HG03135 (cell line): ENCODE results near the gene TPSG1.
"Not testable (repeated sequence)": the region's sequence is repeated elsewhere in the genome, so short reads cannot be mapped to it uniquely, and the experiment has no call there.

Experiments
- ATAC-seq: cut with Tn5 transposase; IDR thresholded peaks from one replicate; pipeline ENCODE4 v1.9.1; 2021; ENCODE audit warnings: mild to moderate bottlenecking, moderate library complexity; ENCODE audit not compliant: unreplicated experiment

The TPSG1 gene

DNA sequence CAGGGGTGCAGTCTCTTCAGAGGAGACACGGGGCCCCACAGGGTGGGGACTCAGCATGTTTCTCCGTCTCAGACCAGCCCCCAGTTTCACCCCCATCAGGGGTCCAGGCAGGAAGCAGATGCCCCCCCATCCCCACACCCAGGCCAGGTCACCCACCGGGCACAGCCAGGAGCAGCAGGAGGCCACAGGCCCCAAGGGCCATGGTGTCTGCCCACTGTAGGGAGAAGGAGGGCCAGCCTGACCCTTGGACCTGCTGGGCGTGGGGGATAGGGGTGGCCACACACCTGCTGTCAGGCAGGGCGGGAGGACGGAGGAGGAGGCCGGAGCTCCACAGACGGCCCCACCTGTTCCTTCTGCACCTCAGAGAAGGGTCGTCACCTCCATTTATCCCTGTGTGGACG is at the start of gene TPSG1:
Gene TPSG1, minus strand, starts transcription at position 218 of the 401 bp plus-strand sequence. Its CDS starts 16 bp downstream, at position 202.
- no peak for ATAC-seq

GRCh38 chr16:1274767-1275166 is 49.7 kb upstream of the TPSG1 start:
- ATAC-seq = no peak

DNA sequence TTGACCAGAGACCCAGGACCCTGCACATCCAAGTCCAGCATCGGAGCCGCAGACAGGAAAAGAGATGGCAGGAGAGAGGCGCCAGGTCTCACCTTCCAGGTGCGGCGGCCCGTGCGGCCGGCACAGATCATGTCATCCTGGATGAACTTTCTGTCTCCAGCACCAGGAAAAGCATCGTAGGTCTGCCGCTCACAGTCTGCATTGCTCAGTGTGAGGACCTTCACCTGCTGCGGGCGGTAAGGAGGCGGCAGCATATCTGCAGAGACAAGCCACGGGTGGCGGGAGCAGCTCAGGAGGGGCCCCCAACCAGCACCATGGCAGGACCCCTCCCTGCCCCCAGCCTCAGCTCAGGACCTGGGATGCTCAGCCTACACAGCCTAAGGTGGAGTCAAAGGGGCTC is 48.7 kb upstream of the TPSG1 start:
- ATAC-seq = no peak

DNA sequence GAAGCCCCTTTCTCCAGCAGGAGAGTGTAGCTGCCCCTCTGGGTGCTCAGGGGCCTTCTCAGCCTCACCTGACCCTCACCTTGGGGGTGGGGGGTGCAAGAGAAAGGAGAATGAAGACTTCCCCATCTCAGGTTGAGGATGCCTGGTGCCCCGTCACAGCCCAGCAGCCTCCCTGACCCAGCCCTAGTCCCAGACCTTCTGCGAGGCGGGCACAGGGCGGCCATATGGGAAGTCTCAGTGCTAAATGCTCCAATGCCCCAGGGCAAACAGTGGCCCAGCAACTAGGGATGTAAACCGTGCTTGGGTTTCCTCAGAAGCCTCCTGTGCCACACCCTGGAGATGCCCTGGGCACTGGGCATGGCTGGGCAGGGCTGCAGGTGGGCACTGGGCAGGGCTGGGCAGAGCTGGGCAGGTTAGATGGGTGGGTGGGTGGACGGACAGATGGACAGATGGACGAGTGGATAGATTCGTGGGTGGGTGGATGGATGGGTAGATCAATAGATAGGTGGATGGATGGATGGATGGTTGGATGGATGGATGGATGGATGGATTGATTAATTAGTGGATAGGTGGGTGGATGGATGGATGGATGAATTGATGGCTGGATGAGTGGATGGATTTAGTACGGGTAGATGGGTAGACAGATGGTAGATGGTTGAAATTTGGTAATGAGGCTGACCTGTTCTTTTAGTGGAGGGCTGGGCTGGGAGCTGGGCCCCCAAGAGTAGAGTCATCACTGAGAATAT is 47.6 kb upstream of the TPSG1 start:
- ATAC-seq = no peak

DNA sequence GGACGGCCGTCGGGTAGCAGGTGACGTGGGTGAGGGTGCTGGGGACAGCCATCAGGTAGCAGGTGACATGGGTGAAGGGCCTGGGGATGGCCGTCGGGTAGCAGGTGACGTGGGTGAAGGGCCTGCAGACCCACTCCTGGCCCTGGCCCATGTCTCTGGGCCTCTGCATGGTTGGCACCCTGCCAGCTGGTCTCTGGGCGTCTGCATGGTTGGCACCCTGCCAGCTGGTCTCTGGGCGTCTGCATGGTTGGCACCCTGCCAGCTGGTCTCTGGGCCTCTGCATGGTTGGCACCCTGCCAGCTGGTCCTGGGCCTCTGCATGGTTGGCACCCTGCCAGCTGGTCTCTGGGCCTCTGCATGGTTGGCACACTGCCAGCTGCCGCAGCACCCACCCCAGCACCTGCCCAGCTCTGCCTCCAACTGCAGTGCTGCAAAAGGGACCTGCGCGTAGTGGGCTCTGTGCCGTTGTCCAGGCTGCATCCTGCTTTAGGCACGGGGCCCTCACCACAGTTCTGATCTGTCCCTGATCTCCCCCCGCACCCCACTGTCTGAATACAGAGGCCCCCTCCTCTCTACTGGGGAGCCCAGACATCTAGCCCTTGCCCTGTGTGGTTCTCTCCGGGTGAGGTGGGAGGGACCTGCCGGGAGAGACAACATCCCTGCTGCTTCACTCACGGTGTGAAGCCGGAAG is 46.8 kb upstream of the TPSG1 start:
- ATAC-seq = not testable (repeated sequence)

GRCh38 chr16:1271380-1271723 is 46.3 kb upstream of the TPSG1 start:
- ATAC-seq = no peak

DNA sequence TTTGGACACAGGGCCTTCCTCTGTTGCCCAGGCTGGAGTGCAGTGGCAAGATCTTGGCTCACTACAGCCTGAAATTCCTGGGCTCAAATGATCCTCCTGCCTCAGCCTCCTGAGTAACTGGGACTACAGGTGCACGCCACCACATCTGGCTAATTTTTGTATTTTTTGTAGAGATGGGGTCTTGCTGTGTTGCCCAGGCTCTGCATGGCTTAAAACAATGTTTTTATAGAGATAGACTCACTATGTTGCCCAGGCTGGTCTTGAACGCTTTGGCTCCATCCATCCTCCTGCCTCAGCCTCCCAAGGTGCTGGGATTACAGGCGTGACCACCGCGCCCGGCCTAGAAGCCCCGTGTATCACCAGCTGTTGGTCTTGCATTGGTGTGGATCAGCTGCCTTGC is 44.4 kb upstream of the TPSG1 start:
- not testable (repeated sequence) for ATAC-seq

GRCh38 chr16:1265826-1266225 is 40.8 kb upstream of the TPSG1 start:
- no peak for ATAC-seq

DNA sequence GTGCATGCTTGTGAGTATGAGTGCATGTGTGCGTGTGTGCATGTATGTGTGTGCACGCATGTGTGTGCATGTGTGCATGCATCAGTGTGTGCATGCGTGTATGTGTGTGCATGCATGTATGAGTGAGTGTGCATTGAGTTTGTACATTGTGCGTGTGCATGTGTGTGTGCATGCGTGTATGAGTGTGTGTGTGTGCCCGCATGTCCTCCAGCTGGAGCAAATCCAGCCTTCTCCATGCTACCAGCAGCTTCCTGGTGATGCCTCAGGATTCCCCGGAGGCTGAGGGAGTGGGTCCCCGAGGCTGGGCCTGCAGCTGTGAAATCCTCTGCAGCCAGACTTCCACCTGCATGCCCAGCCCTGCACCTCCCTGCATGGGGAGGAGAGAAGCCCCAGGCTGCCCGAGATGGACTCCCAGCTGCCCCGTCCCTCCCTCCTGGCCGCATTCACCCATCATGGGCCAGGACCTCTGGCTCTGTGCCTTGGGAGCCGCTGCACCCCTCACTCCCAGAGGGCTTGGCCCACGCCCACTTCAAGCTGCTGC is 40.1 kb upstream of the TPSG1 start:
- no peak for ATAC-seq

DNA sequence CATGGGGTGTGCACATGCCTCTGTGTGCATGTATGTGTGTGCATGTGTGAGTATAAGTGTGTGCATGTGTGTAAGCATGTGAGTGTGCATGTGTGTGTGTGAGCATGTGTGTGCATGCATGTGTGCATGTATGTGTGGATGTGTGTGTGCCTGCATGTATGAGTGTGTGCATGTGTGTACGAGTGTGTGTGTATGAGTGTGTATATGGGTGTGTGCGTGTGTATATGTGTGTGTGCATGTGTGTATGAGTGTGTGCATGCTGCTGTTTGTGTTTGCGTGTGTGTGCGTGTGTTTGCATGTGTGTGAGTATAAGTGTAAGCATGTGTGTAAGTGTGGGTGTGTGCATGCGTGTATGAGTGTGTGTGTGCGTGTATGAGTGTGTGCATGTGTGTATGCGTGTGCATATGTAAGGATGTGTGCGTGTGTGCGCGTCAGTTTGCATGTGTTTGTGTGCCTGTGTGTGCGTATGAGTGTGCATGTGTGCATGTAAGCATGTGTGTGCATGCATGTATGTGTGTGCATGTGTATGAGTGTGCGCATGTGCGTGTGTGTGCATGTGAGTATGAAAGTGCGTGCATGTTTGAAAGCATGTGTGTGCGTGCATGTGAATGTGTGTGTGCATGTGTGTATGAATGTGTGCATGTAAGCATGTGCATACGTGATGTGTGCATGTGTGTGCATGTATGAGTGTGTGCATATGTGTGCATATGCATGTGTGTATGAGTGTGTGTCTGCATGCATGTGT is 39.4 kb upstream of the TPSG1 start:
- no peak for ATAC-seq

GRCh38 chr16:1263591-1264344 is 38.7 kb upstream of the TPSG1 start:
- ATAC-seq = no peak

DNA sequence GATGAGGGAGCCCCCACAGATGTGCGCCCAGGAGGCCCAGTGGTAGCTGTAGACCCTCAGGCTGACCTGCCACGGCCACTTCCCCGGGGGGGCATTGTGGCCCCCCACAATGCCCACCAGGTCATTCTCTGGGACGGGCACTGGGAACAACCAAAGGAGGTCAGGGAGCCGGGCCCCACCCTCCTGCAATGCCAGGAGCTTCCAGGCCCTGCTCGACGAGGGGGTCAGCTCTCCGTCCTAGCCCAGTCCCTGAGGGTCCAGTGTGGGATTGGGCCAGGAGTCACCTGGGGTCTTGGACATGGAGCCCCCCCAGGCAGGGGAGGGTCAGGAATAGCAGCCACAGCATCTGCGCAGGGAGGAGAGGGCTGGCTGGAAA is 37.8 kb upstream of the TPSG1 start:
- no peak for ATAC-seq

DNA sequence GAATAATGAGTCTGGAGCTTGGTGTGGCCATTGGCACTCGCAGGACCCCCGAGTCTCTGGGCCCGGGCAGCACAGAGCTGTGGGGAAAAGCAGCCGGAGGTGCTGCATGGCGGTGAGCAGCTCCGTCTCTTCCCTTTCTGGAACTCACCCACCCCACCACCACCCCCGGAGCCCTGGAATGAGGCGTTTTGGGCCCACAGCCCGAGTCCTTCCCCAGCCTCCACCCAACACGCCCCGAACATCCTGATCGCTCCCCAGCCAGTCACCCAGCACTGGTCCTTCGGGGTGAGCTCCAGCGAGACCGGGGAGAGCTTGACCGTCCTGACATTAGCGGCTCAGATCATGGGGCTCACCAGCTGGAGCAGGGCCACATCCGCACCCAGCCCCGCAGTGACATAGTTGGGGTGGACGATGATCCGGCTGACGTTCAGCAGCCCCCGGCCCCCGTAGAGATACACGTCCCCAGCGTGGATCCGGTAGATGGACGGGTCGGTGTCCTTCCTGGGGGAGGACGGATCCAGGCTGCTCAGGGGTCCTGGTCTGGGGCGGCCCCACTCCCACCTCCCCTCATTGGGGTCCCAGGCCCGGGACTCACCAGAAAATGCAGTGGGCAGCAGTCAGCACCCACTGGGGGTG is 37.3 kb upstream of the TPSG1 start:
- no peak for ATAC-seq

DNA sequence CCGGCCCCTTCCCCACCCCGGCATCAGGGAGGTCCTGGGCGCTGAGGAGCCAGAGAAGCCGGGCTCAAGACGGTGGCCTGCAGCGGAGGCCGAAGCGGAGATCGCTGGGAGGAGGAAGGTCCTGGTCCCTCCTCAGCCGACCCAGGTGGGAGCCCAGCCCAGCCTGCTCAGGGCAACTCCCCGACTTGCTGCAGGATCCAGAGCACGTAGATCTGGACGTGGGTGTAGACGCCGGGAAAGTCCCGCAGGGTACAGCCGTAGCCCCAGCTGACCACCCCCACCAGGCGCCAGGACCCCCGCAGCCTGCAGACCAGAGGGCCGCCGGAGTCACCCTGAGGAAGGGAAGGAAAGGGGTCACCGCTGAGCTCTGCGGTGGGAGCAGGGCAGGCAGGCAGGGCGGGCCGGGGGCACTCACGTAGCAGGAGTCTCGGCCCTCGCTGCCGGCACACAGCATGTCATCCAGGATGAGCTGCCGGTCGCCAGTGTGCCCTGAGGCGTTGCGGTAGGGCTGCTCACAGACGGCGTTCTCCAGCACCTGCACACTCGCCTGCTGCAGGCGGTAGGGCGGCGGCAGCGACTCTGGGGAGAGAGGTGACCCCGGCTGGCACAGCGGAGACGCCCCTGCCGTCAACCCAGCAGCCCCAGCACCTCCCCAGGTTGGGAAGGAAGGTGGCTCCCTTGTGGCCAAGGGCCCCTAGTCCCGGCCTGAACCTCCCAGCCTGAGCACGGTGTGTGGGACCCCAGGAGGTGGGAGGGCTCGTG is 36.2 kb upstream of the TPSG1 start:
- no peak for ATAC-seq

- no peak for ATAC-seq
These were observed 35.1 kb upstream of the TPSG1 start for GRCh38 chr16:1260101-1260680.

DNA sequence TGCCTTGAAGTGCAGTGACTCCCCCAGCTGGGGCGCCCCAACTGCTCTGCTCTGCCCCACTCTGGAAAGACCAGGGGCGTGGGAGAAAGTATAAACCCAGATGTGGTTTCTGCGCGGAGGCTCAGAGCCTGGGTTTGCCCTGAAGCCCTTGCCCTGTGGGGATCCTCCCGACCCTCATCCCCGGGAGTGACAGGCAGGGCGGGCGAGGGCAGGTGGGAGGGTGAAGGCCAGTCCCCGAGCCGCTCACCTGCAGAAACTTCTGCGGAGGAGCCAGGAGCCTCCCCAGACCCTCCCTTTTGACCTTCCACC is 34.6 kb upstream of the TPSG1 start:
- ATAC-seq = no peak

DNA sequence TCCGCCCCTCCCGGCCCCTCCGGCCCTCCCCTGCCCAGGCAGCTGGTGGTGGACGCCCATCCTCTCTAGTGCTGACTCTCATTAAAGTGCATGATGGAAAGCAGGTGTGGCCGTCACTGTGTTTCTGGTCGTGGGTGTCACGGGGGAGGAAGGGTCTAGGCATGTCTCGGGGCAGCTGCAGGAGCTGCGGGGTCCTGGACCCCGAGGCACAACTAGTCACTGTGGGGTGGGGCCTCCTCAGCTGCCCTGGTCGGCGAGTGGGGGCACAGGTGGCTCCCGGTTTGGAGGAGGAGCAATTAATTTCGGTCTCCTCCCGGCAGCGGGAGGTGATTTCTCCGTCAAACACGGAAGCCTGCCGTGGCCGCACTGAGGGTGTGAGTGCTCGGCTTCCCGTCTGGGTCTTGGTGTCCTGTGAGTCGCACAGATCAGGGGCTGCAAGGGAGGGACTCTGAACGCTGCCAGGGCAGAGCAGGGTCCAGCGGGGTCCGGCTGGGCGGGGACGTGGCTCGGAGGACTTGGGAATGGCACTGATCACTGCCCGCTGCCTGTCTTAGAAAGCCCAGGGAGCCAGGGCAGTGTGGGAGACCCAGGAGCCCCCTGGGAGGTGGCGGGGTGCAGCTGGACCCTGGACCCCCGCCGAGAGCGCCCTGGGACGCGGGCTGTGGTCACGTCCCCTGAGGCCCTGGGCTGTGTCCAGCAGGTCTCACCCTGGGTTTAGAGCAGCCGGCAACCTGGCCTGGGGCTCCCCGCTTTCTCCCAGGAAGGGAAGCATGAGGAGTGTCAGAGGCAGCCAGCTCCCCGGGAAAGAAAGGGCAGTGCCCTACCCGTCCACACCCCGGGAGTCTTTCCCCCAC is 34.1 kb upstream of the TPSG1 start:
- ATAC-seq = no peak

- ATAC-seq = no peak
These were observed 33.1 kb upstream of the TPSG1 start for GRCh38 chr16:1258225-1258600.
